Astrocyte of the cerebellum (primary cell): ENCODE results near the gene SUSD1.
"Not testable (repeated sequence)": the region's sequence is repeated elsewhere in the genome, so short reads cannot be mapped to it uniquely, and the experiment has no call there.

ENCODE experiments used
- DNase-seq: peaks from one replicate; pipeline ENCODE4 v3.0.0-alpha.2; 2011; ENCODE audit warnings: low read depth
- H3K4me3 ChIP-seq: 2 replicates; pipeline ENCODE4 v1.5.1; 2011; ENCODE audit warnings: mild to moderate bottlenecking, low read depth, low read length, moderate library complexity
- in situ Hi-C: cut with HindIII; loops from 2 replicates; pipeline ENCODE4 v1.10.0; 2017; ENCODE audit warnings: low sequenced_read_pairs
- TF ChIP-seq, protein P1 (sequence below): IDR thresholded peaks from 2 replicates; pipeline ENCODE4 v1.5.1; 2012; ENCODE audit warnings: low read length, low read depth, moderate library complexity, mild to moderate bottlenecking; ENCODE audit errors: missing control alignments

SUSD1 gene

DNA sequence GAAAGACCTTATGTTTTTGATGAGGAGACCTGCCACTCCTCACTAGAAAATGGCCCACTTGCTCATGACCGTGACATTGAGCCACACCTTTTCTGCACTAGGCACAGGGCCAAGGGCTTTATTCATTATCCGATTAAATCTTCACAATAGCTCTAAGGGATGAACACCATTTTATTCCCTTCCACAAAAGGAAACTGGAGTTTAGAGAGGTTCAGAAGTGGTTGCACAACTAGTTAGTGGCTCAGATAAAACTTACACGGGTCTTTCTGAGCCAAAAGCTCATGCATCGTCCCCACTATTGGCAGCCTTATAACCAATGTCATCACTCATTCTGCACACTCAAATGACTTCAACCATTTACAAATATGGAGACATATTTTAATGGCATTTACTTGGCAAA, 39.4 kb downstream of the SUSD1 start:
- in situ Hi-C loops: no loop called here
- TF ChIP-seq, protein P1, sequence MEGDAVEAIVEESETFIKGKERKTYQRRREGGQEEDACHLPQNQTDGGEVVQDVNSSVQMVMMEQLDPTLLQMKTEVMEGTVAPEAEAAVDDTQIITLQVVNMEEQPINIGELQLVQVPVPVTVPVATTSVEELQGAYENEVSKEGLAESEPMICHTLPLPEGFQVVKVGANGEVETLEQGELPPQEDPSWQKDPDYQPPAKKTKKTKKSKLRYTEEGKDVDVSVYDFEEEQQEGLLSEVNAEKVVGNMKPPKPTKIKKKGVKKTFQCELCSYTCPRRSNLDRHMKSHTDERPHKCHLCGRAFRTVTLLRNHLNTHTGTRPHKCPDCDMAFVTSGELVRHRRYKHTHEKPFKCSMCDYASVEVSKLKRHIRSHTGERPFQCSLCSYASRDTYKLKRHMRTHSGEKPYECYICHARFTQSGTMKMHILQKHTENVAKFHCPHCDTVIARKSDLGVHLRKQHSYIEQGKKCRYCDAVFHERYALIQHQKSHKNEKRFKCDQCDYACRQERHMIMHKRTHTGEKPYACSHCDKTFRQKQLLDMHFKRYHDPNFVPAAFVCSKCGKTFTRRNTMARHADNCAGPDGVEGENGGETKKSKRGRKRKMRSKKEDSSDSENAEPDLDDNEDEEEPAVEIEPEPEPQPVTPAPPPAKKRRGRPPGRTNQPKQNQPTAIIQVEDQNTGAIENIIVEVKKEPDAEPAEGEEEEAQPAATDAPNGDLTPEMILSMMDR: no peak
- H3K4me3 ChIP-seq: no peak overlapping the region
- DNase-seq: no peak

DNA sequence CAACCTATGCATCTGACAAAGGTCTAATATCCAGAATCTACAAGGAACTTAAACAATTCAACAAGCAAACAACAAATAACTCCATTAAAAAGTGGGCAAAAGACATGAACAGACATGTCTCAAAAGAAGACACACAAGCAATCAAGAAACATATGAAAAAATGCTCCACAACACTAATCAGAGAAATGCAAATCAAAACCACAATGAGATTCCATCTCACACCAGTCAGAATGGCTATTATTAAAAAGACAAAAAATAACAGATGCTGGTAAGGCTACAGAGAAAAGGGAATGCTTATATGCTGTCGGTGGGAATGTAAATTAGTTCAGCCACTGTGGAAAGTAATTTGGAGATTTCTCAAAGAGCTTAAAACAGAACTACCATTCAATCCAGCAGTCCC, 41.3 kb downstream of the SUSD1 start:
- H3K4me3 ChIP-seq, DNase-seq, in situ Hi-C loops: not testable (repeated sequence)

DNA sequence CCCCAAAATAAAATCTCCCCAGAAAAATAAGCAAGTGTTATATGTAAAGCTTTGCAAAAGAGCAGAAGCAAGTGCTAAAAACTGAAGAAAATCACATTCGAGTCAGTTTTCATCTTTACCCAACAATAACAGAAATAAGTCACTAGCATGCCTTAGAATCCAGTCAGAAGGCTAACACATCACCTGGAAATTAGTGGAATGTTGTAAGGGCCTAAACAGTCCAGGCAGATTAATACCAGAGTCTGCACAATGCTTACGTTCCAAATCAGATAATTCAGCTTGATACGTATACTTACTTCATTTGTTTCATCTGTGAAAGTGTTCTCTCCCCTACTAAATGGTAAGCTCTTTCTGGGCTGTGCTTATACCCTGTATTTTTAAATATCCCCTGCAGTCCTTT, 42.7 kb downstream of the SUSD1 start:
- in situ Hi-C loops: no loop called here
- no peak for DNase-seq
- TF ChIP-seq, protein P1: no peak
- H3K4me3 ChIP-seq: no peak overlapping the region

DNA sequence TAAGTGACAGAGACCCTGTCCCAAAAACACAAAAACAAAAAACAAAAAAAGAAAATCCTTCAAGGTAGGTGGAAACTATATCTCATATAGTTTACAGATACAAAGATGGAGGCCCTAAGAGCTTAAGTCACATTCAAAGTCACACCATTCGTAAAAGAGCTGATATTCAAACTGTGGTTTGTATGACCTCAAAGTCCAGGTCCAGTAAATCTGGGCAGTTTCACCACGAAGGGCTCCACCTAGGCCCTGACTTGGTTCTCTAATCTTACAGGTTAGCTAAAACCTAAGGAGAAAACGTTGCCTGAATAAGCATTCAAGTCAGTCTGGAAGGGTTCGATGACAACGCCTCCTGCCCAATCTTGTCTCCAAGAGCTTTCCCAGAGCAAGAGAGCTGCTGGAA, 44.1 kb downstream of the SUSD1 start:
- in situ Hi-C loops: no loop called here
- no peak for DNase-seq
- TF ChIP-seq, protein P1: no peak
- no peak overlapping the region for H3K4me3 ChIP-seq

DNA sequence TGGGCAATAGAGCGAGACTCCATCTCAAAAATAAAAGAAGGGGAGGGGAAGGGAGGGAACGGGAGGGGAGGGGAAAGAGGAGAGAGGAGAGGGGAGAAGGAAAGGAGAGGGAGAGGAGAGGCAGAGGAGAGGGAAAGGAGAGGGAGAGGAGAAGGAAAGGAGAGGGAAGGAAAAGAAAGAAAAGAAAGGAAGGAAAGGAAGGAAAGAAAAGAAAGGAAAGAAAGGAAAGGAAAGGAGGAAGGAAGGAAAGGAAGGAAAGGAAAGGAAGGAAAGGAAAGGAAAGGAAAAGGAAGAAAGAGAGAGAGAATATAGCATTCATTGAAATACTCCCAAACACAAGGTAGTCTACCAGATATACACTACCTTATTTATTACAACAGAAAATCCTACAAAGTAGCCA, 44.8 kb downstream of the SUSD1 start:
- in situ Hi-C loops: no loop called here
- TF ChIP-seq, protein P1: no peak

DNA sequence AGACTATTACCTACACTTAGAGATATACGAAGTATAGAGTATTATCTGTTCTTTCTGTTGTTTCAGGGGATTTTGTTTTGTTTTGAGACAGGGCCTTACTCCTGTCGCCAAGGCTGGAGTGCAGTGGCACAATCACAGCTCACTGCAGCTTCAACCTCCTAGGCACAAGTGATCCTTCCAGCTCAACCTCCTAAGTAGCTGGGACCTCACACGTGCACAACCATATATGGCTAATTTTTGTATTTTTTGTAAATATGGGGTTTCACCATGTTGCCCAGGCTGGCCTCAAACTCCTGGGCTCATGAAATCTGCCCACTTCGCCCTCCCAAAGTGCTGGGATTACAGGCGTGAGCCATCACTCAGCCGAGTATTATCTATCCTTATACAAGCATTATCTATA, 45.9 kb downstream of the SUSD1 start:
- in situ Hi-C loops: no loop called here
- TF ChIP-seq, protein P1: no peak
- DNase-seq: no peak
- no peak overlapping the region for H3K4me3 ChIP-seq

More for the DNA sequence above, 44.8 kb downstream of the SUSD1 start:
- no peak for DNase-seq
- no peak overlapping the region for H3K4me3 ChIP-seq

DNA sequence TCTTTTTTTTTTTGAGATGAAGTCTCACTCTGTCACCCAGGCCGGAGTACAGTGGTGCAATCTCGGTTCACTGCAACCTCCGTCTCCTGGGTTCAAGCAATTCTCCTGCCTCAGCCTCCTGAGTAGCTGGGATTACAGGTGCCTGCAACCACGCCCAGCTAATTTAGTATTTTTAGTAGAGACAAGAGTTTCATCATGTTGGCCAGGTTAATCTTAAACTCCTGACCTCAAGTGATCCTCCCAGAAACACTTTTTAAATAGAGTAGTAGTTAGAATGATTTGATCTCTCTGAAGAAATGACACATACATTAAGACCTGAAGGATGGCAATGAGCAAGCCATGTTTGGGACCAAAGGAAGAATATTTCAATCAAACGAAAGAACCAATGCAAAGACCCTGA, 46.7 kb downstream of the SUSD1 start:
- in situ Hi-C loops, H3K4me3 ChIP-seq, DNase-seq: not testable (repeated sequence)

DNA sequence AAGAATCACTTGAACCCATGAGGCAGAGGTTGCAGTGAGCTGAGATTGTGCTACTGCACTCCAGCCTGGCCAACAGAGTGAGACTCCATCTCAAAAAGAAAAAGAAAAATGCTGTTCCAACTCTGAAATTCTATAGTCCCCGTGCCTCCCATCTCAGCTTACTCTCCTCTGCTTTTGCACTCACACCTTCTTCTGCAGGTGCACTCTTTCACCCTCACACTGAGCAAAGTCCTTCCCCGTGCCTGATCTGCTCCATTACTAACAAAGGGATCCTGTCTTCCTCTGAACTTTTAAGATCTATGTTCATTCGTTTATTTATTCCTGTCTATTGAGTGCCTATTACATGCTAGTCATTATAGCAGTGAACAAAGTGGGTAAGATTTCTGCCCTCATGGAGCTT, 47.8 kb downstream of the SUSD1 start:
- in situ Hi-C loops: no loop called here
- no peak overlapping the region for H3K4me3 ChIP-seq
- DNase-seq: no peak
- TF ChIP-seq, protein P1: no peak
